ENCODE results near the gene ABHD10. TPM values are rescaled to one million over a fixed set of nuclear protein-coding genes. Genes with fewer than 3 reads are reported as not detected.

The ABHD10 gene
- total RNA-seq = 29.3 TPM
- long read RNA-seq, transcript ABHD10-201 (5 exons, 2,590 nt) = major isoform, 36 of 45 reads
- long read RNA-seq, partial matches to known transcripts = 0 of 45 reads
- long read RNA-seq, other reads (novel, unspliced or antisense) = 6 of 45 reads

- no peak for TF ChIP-seq CTCF (IDR thresholded peaks at IDR 0.05)
- H3K36me3 ChIP-seq = peaks cover 9% of the 10 kb centered on the region
Measured at GRCh38 chr3:111978583-111979433, at the start of gene ABHD10. Gene ABHD10, plus strand, starts transcription at chr3:111979026. Its CDS starts 36 bp downstream, at chr3:111979062.

GRCh38 chr3:111929484-111929883, 49.3 kb upstream of the ABHD10 start:
- Histone ChIP-seq H3K27me3 (ENCODE audit: low read depth) (no peaks in the 10 kb centered on the region), H3K27ac (no peak overlapping the region), H3K36me3 (no peaks in the 10 kb centered on the region), H3K9me3 (no peaks in the 10 kb centered on the region), H3K4me3 (no peak overlapping the region), H3K4me1 (peaks cover 16% of the 10 kb centered on the region)
- intact Hi-C loops (cut with DNase I) = no loop called here
- DNase-seq (no peak), ATAC-seq (no peak)
- TF ChIP-seq CTCF (IDR thresholded peaks at IDR 0.05) = no peak

More at GRCh38 chr3:111978583-111979433, at the start of gene ABHD10:
- Histone ChIP-seq H3K27ac (peak within 1 kb of the TSS; percentile 91), H3K4me1 (peaks cover 24% of the 10 kb centered on the region), H3K27me3 (ENCODE audit: low read depth) (no peaks in the 10 kb centered on the region), H3K4me3 (peak within 1 kb of the TSS; percentile 76), H3K9me3 (no peaks in the 10 kb centered on the region)
- ATAC-seq (peak; percentile 99), DNase-seq (peak; percentile 99)
- intact Hi-C loops (cut with DNase I) = no loop called here

GRCh38 chr3:111932946-111933345, 45.9 kb upstream of the ABHD10 start:
- no peak for TF ChIP-seq CTCF (IDR thresholded peaks at IDR 0.05)
- ATAC-seq (no peak), DNase-seq (no peak)
- intact Hi-C loops (cut with DNase I) = no loop called here
- no peaks in the 10 kb centered on the region for H3K27me3 ChIP-seq (ENCODE audit: low read depth)
- no peak overlapping the region for H3K4me3 ChIP-seq
- no peaks in the 10 kb centered on the region for H3K36me3 ChIP-seq
- H3K9me3 ChIP-seq = no peaks in the 10 kb centered on the region
- no peak overlapping the region for H3K27ac ChIP-seq
- peaks cover 13% of the 10 kb centered on the region for H3K4me1 ChIP-seq

GRCh38 chr3:111936191-111936841, 42.5 kb upstream of the ABHD10 start:
- Histone ChIP-seq H3K27ac (no peak overlapping the region), H3K36me3 (peaks cover 26% of the 10 kb centered on the region), H3K4me3 (no peak overlapping the region), H3K9me3 (no peaks in the 10 kb centered on the region), H3K4me1 (peaks cover 13% of the 10 kb centered on the region), H3K27me3 (ENCODE audit: low read depth) (no peaks in the 10 kb centered on the region)
- ATAC-seq = peak in 1 of 2 donors; percentile 54
- no peak for DNase-seq
- intact Hi-C loops (cut with DNase I) = no loop called here
- no peak for TF ChIP-seq CTCF (IDR thresholded peaks at IDR 0.05)

DNA sequence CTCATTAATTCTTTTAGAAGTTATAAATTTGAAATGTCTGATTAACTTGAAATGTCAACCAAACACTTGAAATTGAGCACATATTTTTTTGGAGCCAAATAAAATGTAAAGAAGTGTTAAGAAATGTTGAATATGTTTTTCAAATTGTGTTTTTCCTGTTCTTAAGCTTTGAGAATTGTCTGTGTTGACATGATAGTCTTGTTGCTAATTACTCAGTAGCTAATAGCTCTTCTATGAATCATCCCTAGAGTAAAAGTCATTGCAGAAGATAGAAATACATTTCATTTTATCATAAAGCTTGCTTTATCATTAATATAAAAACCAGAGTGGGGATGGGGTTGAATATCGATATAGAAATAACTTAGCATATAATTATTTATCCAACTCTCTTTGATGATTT, 41.9 kb upstream of the ABHD10 start:
- Histone ChIP-seq H3K4me1 (peaks cover 13% of the 10 kb centered on the region), H3K36me3 (peaks cover 33% of the 10 kb centered on the region), H3K27me3 (ENCODE audit: low read depth) (no peaks in the 10 kb centered on the region), H3K4me3 (no peak overlapping the region), H3K9me3 (no peaks in the 10 kb centered on the region), H3K27ac (no peak overlapping the region)
- ATAC-seq (no peak), DNase-seq (no peak)
- intact Hi-C loops (cut with DNase I) = no loop called here
- TF ChIP-seq CTCF (IDR thresholded peaks at IDR 0.05) = no peak

All from lower lobe of right lung (tissue), 2 donors.